IPS-18c (cell line): ENCODE measurements around the gene ARL10.

ENCODE experiments used
- H3K4me3 ChIP-seq: 2 replicates; pipeline ENCODE4 v1.7.0; 2013; ENCODE audit warnings: low read depth, mild to moderate bottlenecking, low read length, moderate library complexity; ENCODE audit not compliant: insufficient read depth
- H3K9me3 ChIP-seq: one replicate; pipeline ENCODE4 v1.6.1; 2013; ENCODE audit warnings: mild to moderate bottlenecking, low read length, moderate library complexity; ENCODE audit not compliant: control insufficient read depth, insufficient read depth

ARL10 gene

GRCh38 chr5:176365351-176366231, at the start of gene ARL10:
Gene ARL10, plus strand, starts transcription at chr5:176365487. Its CDS starts 77 bp downstream, at chr5:176365564.
- Histone ChIP-seq H3K4me3 (peak within 1 kb of the TSS; percentile 77), H3K9me3 (peaks cover 4% of the 10 kb centered on the region)

GRCh38 chr5:176317534-176318374, 47.5 kb upstream of the ARL10 start:
- no peak overlapping the region for H3K4me3 ChIP-seq
- H3K9me3 ChIP-seq: no peaks in the 10 kb centered on the region

GRCh38 chr5:176319827-176320554, 45.3 kb upstream of the ARL10 start:
- Histone ChIP-seq H3K9me3 (no peaks in the 10 kb centered on the region), H3K4me3 (no peak overlapping the region)

- no peaks in the 10 kb centered on the region for H3K9me3 ChIP-seq
These were observed 44.7 kb upstream of the ARL10 start for GRCh38 chr5:176320577-176320976.

GRCh38 chr5:176334031-176334770, 31.1 kb upstream of the ARL10 start:
- H3K4me3 ChIP-seq: no peak overlapping the region

More at GRCh38 chr5:176320577-176320976, 44.7 kb upstream of the ARL10 start:
- H3K4me3 ChIP-seq: no peak overlapping the region

DNA sequence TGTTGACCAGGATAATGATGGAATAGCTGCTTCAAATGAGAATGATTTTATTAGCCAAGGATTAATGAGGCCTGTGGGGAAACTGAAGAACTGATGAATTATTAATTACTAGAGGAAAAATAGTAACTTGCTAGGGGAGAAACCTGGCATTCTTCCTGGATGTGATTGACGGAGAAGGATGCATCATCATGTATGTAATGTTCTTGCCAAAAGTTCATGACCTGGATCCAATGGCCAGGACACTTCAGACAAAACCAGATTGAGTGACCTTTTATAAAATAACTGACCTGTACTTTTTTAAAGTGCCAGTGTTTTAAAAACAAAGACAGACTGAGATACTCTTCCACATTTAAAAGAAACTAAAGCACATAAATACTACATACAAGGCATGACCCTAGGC, 27.4 kb upstream of the ARL10 start:
- H3K4me3 ChIP-seq: no peak overlapping the region
- H3K9me3 ChIP-seq: peaks cover 5% of the 10 kb centered on the region

More at GRCh38 chr5:176334031-176334770, 31.1 kb upstream of the ARL10 start:
- H3K9me3 ChIP-seq: no peaks in the 10 kb centered on the region

GRCh38 chr5:176339304-176339703, 26.0 kb upstream of the ARL10 start:
- Histone ChIP-seq H3K4me3 (no peak overlapping the region), H3K9me3 (peaks cover 5% of the 10 kb centered on the region)

GRCh38 chr5:176341325-176342157, 23.7 kb upstream of the ARL10 start:
- Histone ChIP-seq H3K4me3 (no peak overlapping the region), H3K9me3 (peaks cover 5% of the 10 kb centered on the region)

- peaks cover 5% of the 10 kb centered on the region for H3K9me3 ChIP-seq
- no peak overlapping the region for H3K4me3 ChIP-seq
These were observed 23.2 kb upstream of the ARL10 start for GRCh38 chr5:176342158-176342483.

DNA sequence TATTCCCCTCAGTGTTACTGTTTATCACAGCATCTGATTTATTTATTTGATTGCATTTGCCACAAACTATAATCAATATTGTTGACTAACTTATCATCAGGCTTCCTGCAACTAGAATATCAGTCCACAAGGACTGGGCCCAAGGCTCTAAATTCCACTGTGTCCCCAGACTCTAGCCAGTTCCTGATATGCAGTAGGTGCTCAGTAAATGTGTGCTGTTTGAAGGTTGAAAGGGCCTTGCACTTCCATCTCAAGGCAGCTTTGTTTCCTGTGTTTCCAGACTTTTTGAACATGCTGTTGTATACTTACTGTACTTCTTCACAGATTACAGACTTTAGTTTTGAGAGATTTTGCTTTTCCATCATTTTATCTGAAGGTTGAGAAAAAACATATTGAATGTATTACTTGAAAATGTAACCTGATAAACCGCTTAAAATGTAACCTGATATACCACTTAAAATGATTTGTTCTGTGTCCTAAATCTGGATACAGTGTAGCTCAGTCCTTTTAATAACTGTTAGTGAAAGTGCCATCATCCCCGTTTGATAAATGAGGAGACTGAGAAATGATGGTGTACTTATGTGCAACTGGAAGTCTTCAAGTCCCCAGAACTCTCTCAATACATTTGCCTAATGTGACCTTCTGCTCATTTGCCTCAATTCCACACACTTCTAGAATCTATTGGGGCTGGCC, 22.4 kb upstream of the ARL10 start:
- H3K4me3 ChIP-seq: no peak overlapping the region
- H3K9me3 ChIP-seq: peaks cover 5% of the 10 kb centered on the region

DNA sequence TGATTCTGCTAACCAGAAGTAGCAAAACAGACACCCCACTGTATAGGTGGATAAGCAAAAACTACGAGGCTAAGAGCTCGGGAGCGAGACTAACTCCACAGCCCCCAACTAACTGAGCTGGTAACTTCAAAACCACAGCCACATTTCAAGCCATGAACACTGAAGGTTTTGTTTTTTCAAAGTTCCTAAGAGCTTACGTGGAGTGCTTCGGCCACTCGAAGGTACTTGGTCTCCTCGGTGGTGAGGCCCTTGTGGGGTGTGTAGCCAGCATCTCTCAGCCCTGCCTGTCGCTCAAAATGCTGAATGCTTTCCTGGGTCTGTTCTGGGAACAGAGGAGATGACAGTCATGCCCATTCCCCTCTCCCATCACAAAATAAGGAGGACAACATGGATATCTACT, 14.9 kb upstream of the ARL10 start:
- no peaks in the 10 kb centered on the region for H3K9me3 ChIP-seq
- no peak overlapping the region for H3K4me3 ChIP-seq

- Histone ChIP-seq H3K4me3 (no peak overlapping the region), H3K9me3 (no peaks in the 10 kb centered on the region)
These were observed 13.0 kb upstream of the ARL10 start for GRCh38 chr5:176352116-176352878.

- Histone ChIP-seq H3K9me3 (no peaks in the 10 kb centered on the region), H3K4me3 (no peak overlapping the region)
These were observed 11.8 kb upstream of the ARL10 start for GRCh38 chr5:176353533-176353932.

GRCh38 chr5:176355400-176356178, 9.7 kb upstream of the ARL10 start:
- H3K9me3 ChIP-seq: no peaks in the 10 kb centered on the region
- H3K4me3 ChIP-seq: no peak overlapping the region
